H1 (cell line): ENCODE data around the gene PSME1. TPM values are rescaled to one million over a fixed set of nuclear protein-coding genes. Genes with fewer than 3 reads are reported as not detected.

Experiments
- BCL11A ChIP-seq, 2 experiments: IDR thresholded peaks; one replicate each; pipeline ENCODE4 v1.6.1; 2011; ENCODE audit warnings: low read depth in 2 of 2, low read length in 2 of 2, mild to moderate bottlenecking in 2 of 2
- CEBPB ChIP-seq: IDR thresholded peaks from 2 replicates; pipeline ENCODE4 v1.6.1; 2012; ENCODE audit warnings: low read depth, low read length
- EGR1 ChIP-seq: IDR thresholded peaks from 2 replicates; pipeline ENCODE4 v1.6.1; 2011; ENCODE audit warnings: low read depth, low read length, borderline replicate concordance
- HDAC6 ChIP-seq: IDR thresholded peaks from one replicate; pipeline ENCODE4 v1.7.1; 2012; ENCODE audit warnings: low read depth, mild to moderate bottlenecking, inconsistent platforms, low read length, moderate library complexity
- JUND ChIP-seq: IDR thresholded peaks from 2 replicates; pipeline ENCODE4 v1.6.1; 2011; ENCODE audit warnings: mild to moderate bottlenecking, improper control_type of control experiment, low read length
- KDM5A ChIP-seq: fragments of 200-600 bp; IDR thresholded peaks from 2 replicates; pipeline ENCODE4 v1.7.1; 2012; ENCODE audit warnings: mild to moderate bottlenecking, low read length, inconsistent platforms, mixed read lengths
- PHF8 ChIP-seq: fragments of 200-600 bp; sonication (generic); conservative IDR thresholded peaks from 2 replicates; pipeline ENCODE4 v1.7.1; 2012; ENCODE audit warnings: low read depth, mild to moderate bottlenecking, inconsistent platforms, low read length, moderate library complexity
- POLR2AphosphoS5 ChIP-seq: IDR thresholded peaks from 2 replicates; pipeline ENCODE4 v1.6.1; 2011; ENCODE audit warnings: low read depth, low read length
- POU5F1 ChIP-seq: IDR thresholded peaks from 2 replicates; pipeline ENCODE4 v1.6.1; 2011; ENCODE audit warnings: low read depth, mild to moderate bottlenecking, low read length, moderate library complexity
- RBBP5 ChIP-seq: IDR thresholded peaks from 2 replicates; pipeline ENCODE4 v1.7.1; 2012; ENCODE audit warnings: low read depth, mild to moderate bottlenecking, inconsistent platforms, low read length, moderate library complexity, borderline replicate concordance
- RNF2 ChIP-seq: fragments of 200-900, 300-1000 bp; sonication (generic); IDR thresholded peaks from 2 replicates; pipeline ENCODE4 v1.7.1; 2016; ENCODE audit warnings: borderline replicate concordance, low read depth, mild to moderate bottlenecking, antibody characterized with exemption, low read length; ENCODE audit not compliant: poor library complexity, severe bottlenecking; ENCODE audit errors: missing control alignments
- RXRA ChIP-seq: IDR thresholded peaks from 2 replicates; pipeline ENCODE4 v1.6.1; 2011; ENCODE audit warnings: low read depth, mild to moderate bottlenecking, low read length, moderate library complexity; ENCODE audit not compliant: insufficient read depth
- SAP30 ChIP-seq: fragments of 300-600 bp; sonication (generic); IDR thresholded peaks from 2 replicates; pipeline ENCODE4 v1.7.1; 2012; ENCODE audit warnings: low read length, moderate library complexity, mild to moderate bottlenecking, inconsistent platforms; ENCODE audit not compliant: insufficient read depth, insufficient replicate concordance
- SIRT6 ChIP-seq: IDR thresholded peaks from one replicate; pipeline ENCODE4 v1.7.1; 2012; ENCODE audit warnings: low read length, inconsistent platforms
- SP2 ChIP-seq: IDR thresholded peaks from 2 replicates; pipeline ENCODE4 v1.6.1; 2012; ENCODE audit warnings: mild to moderate bottlenecking, low read length, inconsistent platforms
- TAF1 ChIP-seq: IDR thresholded peaks from 2 replicates; pipeline ENCODE4 v1.6.1; 2011; ENCODE audit warnings: mild to moderate bottlenecking, low read depth, low read length
- TAF7 ChIP-seq: optimal IDR thresholded peaks from 2 replicates; pipeline ENCODE3; 2011; ENCODE audit warnings: low read depth, mild to moderate bottlenecking, inconsistent platforms, low read length, moderate library complexity, borderline replicate concordance
- TCF12 ChIP-seq: IDR thresholded peaks from 2 replicates; pipeline ENCODE4 v1.6.1; 2011; ENCODE audit warnings: low read depth, mild to moderate bottlenecking, low read length
- TEAD4 ChIP-seq: IDR thresholded peaks from 2 replicates; pipeline ENCODE4 v1.6.1; 2012; ENCODE audit warnings: low read depth, low read length, inconsistent platforms, mixed read lengths
- USF2 ChIP-seq: IDR thresholded peaks from 2 replicates; pipeline ENCODE4 v1.6.1; 2011; ENCODE audit warnings: low read length, improper control_type of control experiment
- ZNF274 ChIP-seq: IDR thresholded peaks from 2 replicates; pipeline ENCODE4 v1.7.0; 2012; ENCODE audit warnings: low read length, borderline replicate concordance; ENCODE audit errors: extremely low read depth
- polyA plus RNA-seq, 7 experiments: library from polyadenylated mRNA; depleted of rRNA in 3 of 7; stranded (reverse) in 5 of 7; unstranded in 2 of 7; fragments of >200 nt in 5 of 7; fragments of 200-250 nt in 2 of 7; gene quantifications; 1 replicate in 5 of 7; 2 replicates in 1 of 7; 4 replicates in 1 of 7; pipeline versions ENCODE4 v1.2.1 to v1.2.3, GENCODE V29; 2011 to 2013; ENCODE audit warnings: missing spikeins in 2 of 7, mixed read lengths in 2 of 7
- total RNA-seq: library from RNA; stranded (reverse); fragmentation: NEBNext Ultra II Directional; extraction: Animal tissue kit (Norgen Biotek cat#: 25700); gene quantifications from 2 replicates; pipeline ENCODE4 v1.2.1, GENCODE V29; 2021

Gene PSME1
- total and polyA plus RNA-seq, 2 of the 8 experiments (the other 6 are each of a cell fraction or from before 2014, with no cell fraction given) = 74.9 to 85.9 TPM

- TF ChIP-seq POU5F1 = no peak
- TF ChIP-seq PHF8 = no peak
- no peak for TF ChIP-seq TCF12
- TF ChIP-seq HDAC6 = no peak
- no peak for TF ChIP-seq RBBP5
- no peak for TF ChIP-seq TEAD4
- peak; percentile 93 for TF ChIP-seq POLR2AphosphoS5
- TF ChIP-seq RNF2 = no peak
- no peak for TF ChIP-seq RXRA
- no peak for TF ChIP-seq CEBPB
- TF ChIP-seq TAF1 = peak; percentile 94
- no peak for TF ChIP-seq SP2
- no peak for TF ChIP-seq EGR1
- TF ChIP-seq BCL11A (IDR thresholded peaks at IDR 0.05; ENCODE audit: low read depth in 2 of 2, low read length in 2 of 2) = no peak
- peak; percentile 90 for TF ChIP-seq USF2
- TF ChIP-seq SAP30 = no peak
- TF ChIP-seq SIRT6 = no peak
- TF ChIP-seq TAF7 = peak; percentile 95
- no peak for TF ChIP-seq JUND
- TF ChIP-seq KDM5A = no peak
- no peak for TF ChIP-seq ZNF274
These were observed 40.5 kb upstream of the PSME1 start (continued) for GRCh38 chr14:24095271-24096068.
